ENCODE results near the gene PRUNE1.

DNA sequence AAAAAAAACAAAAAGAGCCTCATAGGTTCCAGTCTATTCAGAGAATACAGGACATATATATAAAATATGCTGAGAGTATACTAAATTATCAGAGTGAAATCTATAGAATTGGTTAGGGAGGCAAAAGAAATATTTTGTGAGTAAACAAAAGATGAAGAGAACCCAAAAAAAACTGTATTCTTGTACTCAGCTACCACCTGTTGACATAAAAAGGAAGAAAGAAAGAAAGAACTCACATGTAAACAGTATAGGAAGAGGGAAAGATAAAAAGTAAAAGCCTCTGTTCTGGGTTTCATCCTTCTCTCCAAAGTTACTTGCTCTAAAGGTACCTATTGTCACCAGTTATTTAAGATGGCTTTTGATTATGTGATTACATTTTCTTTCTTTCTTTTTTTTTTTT is 18.2 kb downstream of the PRUNE1 start:
- TF ChIP-seq, protein P1, sequence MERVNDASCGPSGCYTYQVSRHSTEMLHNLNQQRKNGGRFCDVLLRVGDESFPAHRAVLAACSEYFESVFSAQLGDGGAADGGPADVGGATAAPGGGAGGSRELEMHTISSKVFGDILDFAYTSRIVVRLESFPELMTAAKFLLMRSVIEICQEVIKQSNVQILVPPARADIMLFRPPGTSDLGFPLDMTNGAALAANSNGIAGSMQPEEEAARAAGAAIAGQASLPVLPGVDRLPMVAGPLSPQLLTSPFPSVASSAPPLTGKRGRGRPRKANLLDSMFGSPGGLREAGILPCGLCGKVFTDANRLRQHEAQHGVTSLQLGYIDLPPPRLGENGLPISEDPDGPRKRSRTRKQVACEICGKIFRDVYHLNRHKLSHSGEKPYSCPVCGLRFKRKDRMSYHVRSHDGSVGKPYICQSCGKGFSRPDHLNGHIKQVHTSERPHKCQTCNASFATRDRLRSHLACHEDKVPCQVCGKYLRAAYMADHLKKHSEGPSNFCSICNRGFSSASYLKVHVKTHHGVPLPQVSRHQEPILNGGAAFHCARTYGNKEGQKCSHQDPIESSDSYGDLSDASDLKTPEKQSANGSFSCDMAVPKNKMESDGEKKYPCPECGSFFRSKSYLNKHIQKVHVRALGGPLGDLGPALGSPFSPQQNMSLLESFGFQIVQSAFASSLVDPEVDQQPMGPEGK (CRISPR knock-in tag; IDR thresholded peaks at IDR 0.05; ENCODE audit: borderline replicate concordance): no peak
- TF ChIP-seq CSDC2 (CRISPR knock-in tag; IDR thresholded peaks at IDR 0.05): no peak

All from SK-N-SH treated with all-trans-retinoic acid at 6 μM for 48 hours (cell line).